Endothelial cell (in vitro differentiated cells): Measurements from ENCODE around the gene MEG3. TPM values are rescaled to one million over a fixed set of nuclear protein-coding genes. Genes with fewer than 3 reads are reported as not detected.

Experiments
- DNase-seq: peaks from one replicate; pipeline ENCODE4 v3.0.0; 2021; ENCODE audit warnings: low spot score
- H3K27ac Mint-ChIP-seq: one replicate; pipeline ENCODE4 v1.8.0; 2021; ENCODE audit warnings: mixed read lengths, inconsistent platforms; ENCODE audit not compliant: unreplicated experiment
- H3K27me3 Mint-ChIP-seq: one replicate; pipeline ENCODE4 v1.8.0; 2021; ENCODE audit warnings: mild to moderate bottlenecking, moderate library complexity, mixed read lengths, inconsistent platforms; ENCODE audit not compliant: unreplicated experiment
- H3K36me3 Mint-ChIP-seq: one replicate; pipeline ENCODE4 v1.8.0; 2021; ENCODE audit warnings: mild to moderate bottlenecking, low read depth, mixed read lengths, inconsistent platforms; ENCODE audit not compliant: unreplicated experiment
- H3K4me1 Mint-ChIP-seq: one replicate; pipeline ENCODE4 v1.8.0; 2021; ENCODE audit warnings: mild to moderate bottlenecking, mixed read lengths, inconsistent platforms; ENCODE audit not compliant: unreplicated experiment
- H3K4me3 Mint-ChIP-seq: one replicate; pipeline ENCODE4 v1.8.0; 2021; ENCODE audit warnings: mild to moderate bottlenecking, mixed read lengths, inconsistent platforms; ENCODE audit not compliant: unreplicated experiment
- H3K9me3 Mint-ChIP-seq: one replicate; pipeline ENCODE4 v1.8.0; 2021; ENCODE audit warnings: mixed read lengths, inconsistent platforms; ENCODE audit not compliant: unreplicated experiment
- CTCF ChIP-seq: fragments of 200-600 bp; sonication (generic); IDR thresholded peaks from one replicate; pipeline ENCODE4 v1.5.0; 2021; ENCODE audit warnings: antibody characterized with exemption; ENCODE audit not compliant: unreplicated experiment
- total RNA-seq: library from RNA; stranded (reverse); fragmentation: NEBNext Ultra II Directional; extraction: Animal tissue kit (Norgen Biotek cat#: 25700); gene quantifications from one replicate; pipeline ENCODE4 v1.2.1, GENCODE V29; 2021; ENCODE audit not compliant: unreplicated experiment

MEG3 gene
- total RNA-seq, 1 donor from 2014 or later, result not detected

DNA sequence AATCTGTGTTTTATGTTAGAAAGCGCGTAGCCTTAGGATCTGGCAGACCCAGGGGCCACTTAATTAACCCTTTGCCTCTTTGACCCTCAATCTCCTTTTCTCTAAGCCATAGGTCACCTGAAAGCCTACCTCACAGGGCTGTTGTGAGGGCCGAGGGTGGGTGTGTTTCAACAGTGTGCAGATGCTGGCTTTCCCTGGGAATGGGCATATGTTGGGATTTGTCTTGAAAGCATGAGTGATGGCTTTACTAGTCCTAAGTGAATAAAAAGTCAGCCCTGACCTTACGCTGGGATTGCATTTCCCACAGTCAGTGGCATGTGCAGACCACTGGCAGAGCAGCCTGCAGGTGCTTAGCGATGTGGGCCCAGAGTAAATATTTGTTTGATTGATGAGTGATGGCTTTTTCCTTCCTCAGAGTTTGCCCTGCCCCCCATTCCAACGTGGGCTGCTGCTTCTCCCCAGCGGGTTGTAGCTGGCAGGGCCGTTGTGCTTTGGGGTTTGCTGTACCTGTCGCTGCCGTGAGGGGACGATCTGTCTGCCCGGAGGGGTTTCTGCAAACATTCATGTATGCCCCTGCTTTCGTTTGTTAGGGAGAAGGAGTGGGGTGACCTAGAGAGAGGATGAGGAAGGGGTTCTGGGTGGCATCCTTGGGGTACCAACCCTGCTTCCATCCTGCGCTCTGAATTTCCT is 31.5 kb downstream of the MEG3 start:
- no peaks in the 10 kb centered on the region for H3K4me1 Mint-ChIP-seq
- TF ChIP-seq CTCF, result no peak
- no peak overlapping the region for H3K27ac Mint-ChIP-seq
- H3K9me3 Mint-ChIP-seq, result no peaks in the 10 kb centered on the region
- no peaks in the 10 kb centered on the region for H3K36me3 Mint-ChIP-seq
- no peak overlapping the region for H3K4me3 Mint-ChIP-seq
- no peak for DNase-seq
- H3K27me3 Mint-ChIP-seq, result peaks cover 1% of the 10 kb centered on the region

DNA sequence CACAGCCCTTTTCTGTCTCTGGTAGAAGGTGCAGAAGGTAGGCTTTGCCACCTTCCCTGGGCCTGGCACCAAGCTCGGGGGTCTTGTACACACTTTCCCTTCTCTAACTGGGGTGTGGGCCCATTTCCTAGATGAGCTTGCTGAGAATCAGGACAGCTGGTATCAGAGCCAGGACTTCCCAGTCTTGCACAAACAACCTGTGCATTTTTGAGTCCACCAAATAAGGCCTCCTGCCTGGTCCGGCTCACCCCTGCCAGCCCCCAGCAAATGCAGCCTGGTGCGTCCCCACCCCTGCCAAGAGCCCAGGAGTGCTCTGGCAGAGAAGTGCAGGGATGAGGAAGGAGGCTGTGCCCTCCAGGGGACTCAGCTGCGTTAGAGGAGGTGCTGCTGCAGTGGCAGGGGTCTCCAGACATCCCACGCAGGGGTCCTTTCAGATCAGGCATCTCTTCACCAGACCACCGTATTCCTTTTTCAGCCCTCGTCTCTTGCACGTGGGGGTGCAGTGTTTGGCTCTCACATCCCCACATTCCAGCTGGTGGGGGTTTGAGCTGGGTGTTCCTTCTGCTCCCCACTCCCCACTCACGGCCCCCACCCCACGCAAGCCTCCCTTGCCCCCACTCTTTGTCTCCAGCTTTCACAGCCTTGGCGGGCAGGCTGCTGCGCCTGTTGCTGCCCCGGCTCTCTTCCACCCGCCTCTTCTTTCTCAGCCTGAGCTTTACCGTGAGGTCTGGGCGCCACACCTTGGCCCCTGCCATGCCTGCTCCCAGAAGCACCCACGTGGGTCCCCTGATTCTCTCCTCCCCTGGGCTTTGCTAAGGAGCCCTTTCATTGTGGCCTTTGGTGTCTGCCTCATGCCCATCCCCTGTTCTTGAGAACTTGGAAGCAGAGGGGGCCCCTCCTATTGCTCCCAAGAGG is 32.3 kb downstream of the MEG3 start:
- Mint-ChIP-seq H3K9me3 (no peaks in the 10 kb centered on the region), H3K27ac (no peak overlapping the region), H3K4me1 (no peaks in the 10 kb centered on the region), H3K27me3 (no peaks in the 10 kb centered on the region), H3K36me3 (no peaks in the 10 kb centered on the region), H3K4me3 (no peak overlapping the region)
- TF ChIP-seq CTCF, result no peak
- no peak for DNase-seq

DNA sequence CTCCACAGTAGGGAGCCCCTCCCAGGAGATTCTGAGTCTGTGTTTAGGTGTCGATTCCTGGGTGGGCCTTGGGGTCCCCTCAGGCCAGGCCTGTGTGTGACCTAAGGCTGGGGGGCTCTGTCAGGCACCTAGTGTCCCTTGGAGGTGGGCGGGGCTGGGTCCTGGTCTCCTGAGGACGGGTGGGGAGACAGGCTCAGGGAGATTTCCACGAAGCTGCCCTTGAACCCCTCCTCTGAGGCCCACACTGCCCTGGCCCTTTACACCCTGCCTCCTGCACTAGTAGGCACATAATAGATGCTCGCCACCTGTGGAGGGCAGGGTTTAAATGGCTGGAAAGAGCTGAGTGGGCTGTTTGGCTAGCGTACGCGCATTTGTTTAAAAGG is 32.9 kb downstream of the MEG3 start:
- no peaks in the 10 kb centered on the region for H3K9me3 Mint-ChIP-seq
- no peaks in the 10 kb centered on the region for H3K36me3 Mint-ChIP-seq
- no peaks in the 10 kb centered on the region for H3K4me1 Mint-ChIP-seq
- TF ChIP-seq CTCF, result no peak
- H3K27ac Mint-ChIP-seq, result no peak overlapping the region
- DNase-seq, result no peak
- no peaks in the 10 kb centered on the region for H3K27me3 Mint-ChIP-seq
- H3K4me3 Mint-ChIP-seq, result no peak overlapping the region

- no peaks in the 10 kb centered on the region for H3K4me1 Mint-ChIP-seq
- DNase-seq, result no peak
- H3K4me3 Mint-ChIP-seq, result no peak overlapping the region
- no peaks in the 10 kb centered on the region for H3K36me3 Mint-ChIP-seq
- H3K27me3 Mint-ChIP-seq, result peaks cover 1% of the 10 kb centered on the region
- TF ChIP-seq CTCF, result no peak
- no peaks in the 10 kb centered on the region for H3K9me3 Mint-ChIP-seq
- no peak overlapping the region for H3K27ac Mint-ChIP-seq
Observed at GRCh38 chr14:100859781-100860180, 33.9 kb downstream of the MEG3 start.
